Testis (tissue), 2 donors: ENCODE results near the gene AFF1.

Experiments
- POLR2A ChIP-seq: fragments of 450-650 bp; IDR thresholded peaks from one replicate; pipeline ENCODE4 v1.6.1; 2017; ENCODE audit warnings: antibody characterized with exemption, mild to moderate bottlenecking, moderate library complexity
- TF ChIP-seq, protein P1 (sequence below), 3 experiments: fragments of 450-650 bp in 2 of 3; fragments of 200-600 bp in 1 of 3; sonication (generic) in 1 of 3; IDR thresholded peaks; one replicate each; pipeline ENCODE4 v1.5.1; 2016 to 2019; ENCODE audit warnings: antibody characterized with exemption in 3 of 3, mild to moderate bottlenecking in 2 of 3, moderate library complexity in 1 of 3

DNA sequence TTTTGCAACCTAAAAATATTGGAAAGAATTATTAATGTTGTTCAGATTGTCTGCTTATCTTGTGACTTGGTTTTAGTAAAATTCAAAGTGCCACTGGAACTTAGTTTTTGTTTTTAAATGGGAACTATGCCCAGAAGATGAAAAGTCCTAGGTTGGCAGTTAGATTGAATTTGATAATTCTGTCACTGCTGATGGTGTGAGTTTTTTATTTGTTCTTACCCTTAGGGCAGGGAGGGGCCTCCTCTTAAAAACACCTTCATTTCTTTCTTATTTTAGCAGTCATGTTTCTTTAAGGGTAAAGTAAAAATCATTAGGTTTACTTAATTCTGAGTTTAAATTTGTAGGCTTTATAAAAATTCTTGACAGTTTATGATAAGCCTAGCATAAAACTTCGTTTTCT, 80.6 kb downstream of the AFF1 start:
- TF ChIP-seq, protein P1, sequence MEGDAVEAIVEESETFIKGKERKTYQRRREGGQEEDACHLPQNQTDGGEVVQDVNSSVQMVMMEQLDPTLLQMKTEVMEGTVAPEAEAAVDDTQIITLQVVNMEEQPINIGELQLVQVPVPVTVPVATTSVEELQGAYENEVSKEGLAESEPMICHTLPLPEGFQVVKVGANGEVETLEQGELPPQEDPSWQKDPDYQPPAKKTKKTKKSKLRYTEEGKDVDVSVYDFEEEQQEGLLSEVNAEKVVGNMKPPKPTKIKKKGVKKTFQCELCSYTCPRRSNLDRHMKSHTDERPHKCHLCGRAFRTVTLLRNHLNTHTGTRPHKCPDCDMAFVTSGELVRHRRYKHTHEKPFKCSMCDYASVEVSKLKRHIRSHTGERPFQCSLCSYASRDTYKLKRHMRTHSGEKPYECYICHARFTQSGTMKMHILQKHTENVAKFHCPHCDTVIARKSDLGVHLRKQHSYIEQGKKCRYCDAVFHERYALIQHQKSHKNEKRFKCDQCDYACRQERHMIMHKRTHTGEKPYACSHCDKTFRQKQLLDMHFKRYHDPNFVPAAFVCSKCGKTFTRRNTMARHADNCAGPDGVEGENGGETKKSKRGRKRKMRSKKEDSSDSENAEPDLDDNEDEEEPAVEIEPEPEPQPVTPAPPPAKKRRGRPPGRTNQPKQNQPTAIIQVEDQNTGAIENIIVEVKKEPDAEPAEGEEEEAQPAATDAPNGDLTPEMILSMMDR (IDR thresholded peaks at IDR 0.05) = no peak
- no peak for TF ChIP-seq POLR2A
